GM21528 (cell line): Measurements from ENCODE around the gene ROBO2.

ENCODE experiments used
- ATAC-seq: cut with Tn5 transposase; IDR thresholded peaks from one replicate; pipeline ENCODE4 v1.9.1; 2021; ENCODE audit warnings: mild to moderate bottlenecking, moderate library complexity; ENCODE audit not compliant: unreplicated experiment, low FRiP score

Gene ROBO2

GRCh38 chr3:77096966-77097890, 57.3 kb downstream of the ROBO2 start:
- ATAC-seq, result no peak

- ATAC-seq, result no peak
Observed at GRCh38 chr3:77102951-77103769, 63.3 kb downstream of the ROBO2 start.

DNA sequence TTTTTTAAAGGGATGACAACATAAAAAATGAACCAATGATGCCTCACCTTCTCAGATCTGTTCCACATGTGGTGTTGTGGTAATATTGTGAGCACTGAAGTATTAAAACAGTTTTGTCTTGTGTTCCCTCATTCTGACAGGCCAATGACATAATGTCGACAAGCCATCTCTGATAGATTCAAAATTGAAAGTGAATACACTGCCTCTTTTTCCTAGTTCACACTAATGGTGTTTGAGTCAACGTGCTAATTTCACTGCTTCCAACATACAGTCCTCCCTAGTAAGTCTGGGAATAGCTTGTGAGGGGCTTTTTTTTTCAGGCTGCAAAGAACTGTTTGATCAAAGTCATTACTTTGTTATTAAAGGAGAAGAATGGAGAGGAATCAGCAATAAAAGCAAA, 82.8 kb downstream of the ROBO2 start:
- ATAC-seq, result no peak

GRCh38 chr3:77125966-77126365, 86.1 kb downstream of the ROBO2 start:
- no peak for ATAC-seq

DNA sequence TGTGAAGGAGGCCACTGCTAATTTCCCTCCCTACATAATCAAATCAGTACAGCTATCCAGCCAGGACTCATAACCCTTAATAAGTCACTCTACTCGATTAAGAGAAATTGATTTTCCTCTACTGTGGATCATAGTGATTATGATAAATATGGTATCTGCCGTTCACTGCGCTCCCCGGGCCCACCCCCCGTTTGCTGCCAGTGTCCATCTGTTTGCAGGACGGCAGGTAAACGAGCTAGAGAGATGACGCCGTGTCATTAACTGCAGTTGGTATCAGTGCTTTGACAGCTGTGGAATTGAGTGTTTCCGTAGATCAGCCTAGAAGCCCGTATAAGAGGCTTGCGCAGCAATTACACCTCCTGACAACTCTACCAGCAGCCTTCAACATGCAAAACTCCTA, 94.9 kb downstream of the ROBO2 start:
- no peak for ATAC-seq

GRCh38 chr3:77137559-77137958, 97.7 kb downstream of the ROBO2 start:
- no peak for ATAC-seq

GRCh38 chr3:77139624-77140023, 99.7 kb downstream of the ROBO2 start:
- ATAC-seq, result no peak

DNA sequence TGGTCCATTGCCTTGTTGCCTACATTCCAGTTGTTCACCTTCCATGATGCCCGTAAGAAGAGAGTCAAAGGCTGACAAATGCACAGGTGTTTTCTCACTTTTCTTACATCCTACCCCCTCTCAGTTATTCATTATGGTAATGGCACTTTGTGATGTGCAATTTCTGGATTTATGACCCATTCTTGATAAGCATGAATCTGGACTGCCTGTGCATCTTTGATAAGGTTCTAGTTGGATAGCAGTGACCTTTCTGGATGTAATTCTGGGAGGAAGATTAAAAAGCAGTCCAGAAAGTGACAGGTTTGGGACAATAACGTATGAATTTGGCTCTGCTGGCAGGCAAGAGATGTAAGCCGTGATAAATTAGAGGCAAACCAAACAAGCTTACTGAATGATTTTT, 101.5 kb downstream of the ROBO2 start:
- no peak for ATAC-seq

DNA sequence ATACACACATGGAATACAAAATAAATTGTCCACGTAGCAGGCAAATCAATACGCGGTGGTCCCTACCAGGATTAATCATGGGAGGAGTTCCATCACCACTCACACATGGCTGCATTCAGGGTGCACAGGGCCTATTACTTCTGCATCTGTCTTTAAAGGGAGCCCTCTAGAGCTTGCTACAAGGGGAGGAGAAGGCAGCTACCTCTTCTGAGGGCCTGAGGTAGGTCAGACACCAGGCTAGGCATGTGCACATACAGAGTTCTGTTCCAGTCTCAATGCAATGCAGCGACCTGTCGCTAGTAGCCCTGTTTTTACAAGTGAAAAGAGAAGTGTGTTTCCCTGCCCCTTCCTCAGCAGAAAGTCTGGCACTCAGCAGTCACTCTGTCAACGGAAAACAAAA, 102.7 kb downstream of the ROBO2 start:
- ATAC-seq, result no peak

DNA sequence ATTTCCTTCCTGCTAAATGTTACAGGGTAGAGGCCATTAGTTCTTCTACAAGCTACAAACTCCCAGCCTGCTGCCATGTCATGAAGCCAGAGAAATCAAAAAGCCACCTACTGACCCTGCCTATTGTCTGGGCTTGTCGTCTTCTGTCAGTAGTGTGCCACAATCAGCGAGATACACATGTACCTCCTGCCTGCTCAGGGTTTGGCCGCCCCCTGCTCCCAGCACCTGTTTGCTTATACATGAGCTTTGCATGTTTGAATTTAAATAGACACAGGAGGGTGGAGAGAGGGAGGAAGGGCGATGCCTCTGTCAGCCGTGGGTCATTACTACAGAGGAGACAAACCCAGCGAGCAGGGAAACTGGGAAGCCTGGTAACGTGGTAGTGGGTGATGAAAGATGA, 106.1 kb downstream of the ROBO2 start:
- ATAC-seq, result no peak

- no peak for ATAC-seq
Observed at GRCh38 chr3:77147836-77148578, 108.1 kb downstream of the ROBO2 start.

DNA sequence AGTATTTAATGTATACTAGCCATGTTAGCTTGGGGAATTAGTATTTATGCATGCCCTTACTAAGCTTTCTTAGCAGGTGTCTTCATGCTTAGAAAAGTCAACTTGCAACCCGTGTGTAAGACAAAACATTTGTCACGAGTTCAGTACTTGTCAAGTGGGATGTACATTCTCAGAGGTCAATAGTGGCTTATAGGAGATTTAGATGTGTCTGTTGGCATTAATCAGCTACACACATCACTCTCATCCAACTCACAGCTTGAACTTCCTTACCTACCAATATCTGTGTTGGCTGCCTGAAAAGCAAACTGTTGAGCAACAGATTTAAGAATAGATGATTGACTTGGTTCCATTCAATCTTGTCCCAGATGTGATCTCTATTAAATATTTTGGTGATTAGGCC, 109.5 kb downstream of the ROBO2 start:
- no peak for ATAC-seq

- no peak for ATAC-seq
Observed at GRCh38 chr3:77150028-77150427, 110.1 kb downstream of the ROBO2 start.

GRCh38 chr3:77150759-77151158, 110.9 kb downstream of the ROBO2 start:
- ATAC-seq, result no peak

GRCh38 chr3:77158730-77159581, 119.1 kb downstream of the ROBO2 start:
- ATAC-seq, result no peak

DNA sequence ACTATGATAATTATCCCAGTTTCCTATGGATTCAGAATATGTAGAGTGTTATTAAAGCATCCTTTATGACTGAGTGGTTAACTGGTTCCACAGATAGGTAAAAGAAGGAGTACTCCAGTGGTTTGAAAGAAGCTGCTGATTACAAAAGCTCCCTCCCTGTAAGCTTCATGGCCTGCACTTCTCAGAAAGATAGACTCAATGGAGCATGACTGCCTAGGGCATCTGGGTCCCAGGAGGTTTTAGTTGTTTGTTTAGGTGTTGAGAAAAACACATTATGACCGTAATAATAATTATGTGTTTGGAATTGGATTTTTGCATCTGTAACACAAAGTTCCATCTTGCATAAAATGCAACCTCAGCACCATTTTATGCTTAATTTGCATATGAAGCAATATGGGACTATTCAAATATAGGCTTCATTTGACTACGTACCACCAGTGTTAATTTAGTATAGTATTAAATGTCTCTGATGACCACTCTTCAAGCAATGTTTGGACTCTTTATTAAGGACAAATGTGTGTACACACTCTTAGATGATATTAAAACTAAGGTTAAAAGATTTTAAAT, 121.1 kb downstream of the ROBO2 start:
- no peak for ATAC-seq

- no peak for ATAC-seq
Observed at GRCh38 chr3:77169823-77170222, 129.9 kb downstream of the ROBO2 start.

GRCh38 chr3:77171026-77171425, 131.1 kb downstream of the ROBO2 start:
- ATAC-seq, result no peak

DNA sequence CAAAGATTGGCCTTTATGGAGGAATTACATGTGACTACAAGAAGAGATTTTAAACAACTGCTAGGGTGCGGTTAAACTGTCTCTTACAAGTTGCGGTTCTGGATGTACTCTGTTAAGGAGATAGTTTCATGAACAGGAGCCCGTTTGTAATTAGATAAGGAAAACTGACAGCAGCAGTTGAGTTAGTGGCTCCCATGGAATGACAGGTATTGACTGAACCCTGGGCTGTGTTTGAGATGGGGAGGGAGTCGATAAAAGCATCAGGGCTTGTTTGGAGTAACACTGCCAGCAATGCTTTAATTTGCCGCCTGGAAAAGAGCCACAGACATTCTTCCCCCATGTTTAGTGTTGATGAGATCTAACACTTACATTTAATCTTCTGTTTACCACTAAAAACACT, 139.9 kb downstream of the ROBO2 start:
- ATAC-seq, result no peak

DNA sequence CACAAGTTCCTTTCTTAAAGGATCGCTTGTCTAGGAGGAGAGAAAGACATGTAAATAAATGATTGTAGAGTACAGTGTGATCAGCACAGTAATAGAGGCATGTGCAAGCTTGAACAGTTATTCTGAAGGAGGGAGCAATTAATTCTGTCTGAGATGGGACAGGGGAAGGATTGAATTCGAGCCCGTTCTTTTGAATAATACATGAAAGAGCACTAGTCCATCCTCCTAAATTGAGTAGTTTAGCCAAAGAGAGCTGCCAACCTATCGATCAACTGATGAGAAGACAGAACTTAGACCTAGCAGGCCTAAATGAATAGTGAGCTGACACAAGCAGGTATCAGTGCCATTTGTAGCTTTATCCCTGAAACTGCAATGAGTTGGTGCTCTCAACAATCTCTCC, 142.4 kb downstream of the ROBO2 start:
- no peak for ATAC-seq
